Measurements from ENCODE around the gene EP400.
"Not testable (repeated sequence)": the region's sequence is repeated elsewhere in the genome, so short reads cannot be mapped to it uniquely, and the experiment has no call there.

Gene EP400

DNA sequence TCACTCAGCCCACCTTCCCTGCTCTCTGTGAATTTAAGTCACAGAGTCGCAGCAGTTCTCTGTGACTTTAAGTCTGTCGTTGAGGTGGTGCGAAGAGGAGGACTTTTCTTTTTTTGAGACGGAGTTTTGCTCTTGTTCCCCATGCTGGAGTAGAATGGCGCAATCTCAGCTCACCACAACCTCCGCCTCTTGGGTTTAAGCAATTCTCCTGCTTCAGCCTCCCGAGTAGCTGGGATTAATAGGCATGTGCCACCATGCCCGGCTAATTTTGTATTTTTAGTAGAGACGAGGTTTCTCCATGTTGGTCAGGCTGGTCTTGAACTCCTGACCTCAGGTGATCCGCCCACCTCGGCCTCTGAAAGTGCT, 35.8 kb downstream of the EP400 start:
- DNase-seq (ENCODE audit: low read depth in 1 of 2, low spot score in 1 of 2): not testable (repeated sequence)

DNA sequence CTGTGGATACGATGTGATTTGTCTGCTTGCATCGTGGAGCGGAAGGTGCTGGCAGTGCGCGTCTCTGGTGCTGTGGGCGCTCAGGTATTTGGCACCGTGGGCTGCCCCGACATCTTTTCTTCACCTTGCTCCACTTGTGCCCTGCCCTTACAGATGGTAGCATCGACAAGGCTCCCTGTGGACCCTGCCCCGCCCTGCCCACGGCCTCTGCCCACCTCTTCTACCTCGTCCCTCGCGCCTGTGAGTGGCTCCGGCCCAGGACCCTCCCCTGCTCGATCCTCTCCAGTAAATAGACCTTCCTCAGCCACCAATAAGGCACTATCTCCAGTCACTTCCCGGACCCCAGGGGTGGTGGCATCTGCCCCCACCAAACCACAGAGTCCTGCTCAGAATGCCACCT, 36.6 kb downstream of the EP400 start:
- no peak for DNase-seq (ENCODE audit: low read depth in 1 of 2, low spot score in 1 of 2)

GRCh38 chr12:131986910-131987309, 37.2 kb downstream of the EP400 start:
- no peak for DNase-seq (ENCODE audit: low read depth in 1 of 2, low spot score in 1 of 2)

DNA sequence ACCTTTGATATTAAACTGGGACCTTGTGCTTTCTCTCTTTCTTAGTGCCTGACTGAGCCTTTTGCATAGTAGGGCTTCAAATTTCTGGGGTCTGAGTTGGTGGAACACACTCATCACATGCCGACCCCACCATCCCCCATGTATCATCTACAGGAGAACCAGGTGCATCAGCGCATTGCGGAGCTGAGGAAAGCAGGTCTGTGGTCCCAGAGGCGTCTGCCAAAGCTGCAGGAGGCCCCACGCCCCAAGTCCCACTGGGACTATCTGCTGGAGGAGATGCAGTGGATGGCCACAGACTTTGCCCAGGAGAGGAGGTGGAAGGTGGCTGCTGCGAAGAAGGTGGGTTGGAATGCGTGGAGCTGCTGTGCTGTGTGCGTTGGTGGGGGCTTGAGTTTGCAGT, 37.8 kb downstream of the EP400 start:
- DNase-seq (ENCODE audit: low read depth in 1 of 2, low spot score in 1 of 2): no peak

DNA sequence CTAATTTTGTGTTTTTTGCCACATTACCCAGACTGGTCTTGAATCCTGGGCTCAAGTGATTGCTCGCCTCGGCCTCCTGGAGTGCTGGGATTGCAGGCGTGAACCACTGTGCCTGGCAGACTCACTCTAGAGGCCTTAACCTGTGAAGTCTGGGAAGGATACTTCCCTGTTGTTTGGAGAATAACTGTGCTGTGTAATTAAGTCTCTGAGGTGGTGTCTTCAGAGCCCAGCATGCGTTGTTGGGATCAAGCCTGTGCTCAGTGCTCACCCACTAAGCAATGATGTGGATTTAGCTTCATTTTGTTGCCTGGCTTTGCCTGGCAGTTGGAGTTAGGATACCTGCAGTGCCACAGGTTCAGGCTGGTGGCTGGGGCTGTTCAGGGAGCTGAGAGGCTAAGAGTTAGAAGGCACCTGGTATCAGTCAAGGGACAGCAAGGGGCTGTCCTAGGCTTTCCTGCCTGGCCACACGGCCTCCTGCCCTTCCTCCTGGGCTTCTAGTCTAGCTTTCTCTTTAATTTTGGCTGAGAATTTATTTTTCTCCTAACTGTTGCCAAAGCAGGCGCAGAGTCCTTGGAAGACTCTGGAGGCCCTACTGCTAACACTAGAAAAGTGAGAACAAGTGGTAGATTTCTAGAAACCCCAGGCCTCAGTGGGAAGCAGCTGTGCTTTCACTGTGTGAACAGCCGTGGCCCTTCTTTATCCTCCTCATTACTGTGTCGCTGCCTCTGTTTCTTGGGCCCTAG, 38.5 kb downstream of the EP400 start:
- DNase-seq (ENCODE audit: low read depth in 1 of 2, low spot score in 1 of 2): no peak

GRCh38 chr12:131989021-131989420, 39.3 kb downstream of the EP400 start:
- DNase-seq (ENCODE audit: low read depth in 1 of 2, low spot score in 1 of 2): no peak

- no peak for DNase-seq (ENCODE audit: low read depth in 1 of 2, low spot score in 1 of 2)
These were observed 40.6 kb downstream of the EP400 start for GRCh38 chr12:131990066-131990979.

- no peak for DNase-seq (ENCODE audit: low read depth in 1 of 2, low spot score in 1 of 2)
These were observed 41.2 kb downstream of the EP400 start for GRCh38 chr12:131990980-131991305.

- DNase-seq (ENCODE audit: low read depth in 1 of 2, low spot score in 1 of 2): no peak
These were observed 42.2 kb downstream of the EP400 start for GRCh38 chr12:131991816-131992430.

- no peak for DNase-seq (ENCODE audit: low read depth in 1 of 2, low spot score in 1 of 2)
These were observed 44.8 kb downstream of the EP400 start for GRCh38 chr12:131994589-131994988.

GRCh38 chr12:132000286-132000872, 50.6 kb downstream of the EP400 start:
- no peak for DNase-seq (ENCODE audit: low read depth in 1 of 2, low spot score in 1 of 2)

- DNase-seq (ENCODE audit: low read depth in 1 of 2, low spot score in 1 of 2): no peak
These were observed 54.1 kb downstream of the EP400 start for GRCh38 chr12:132003846-132004245.

GRCh38 chr12:132004946-132005345, 55.2 kb downstream of the EP400 start:
- DNase-seq (ENCODE audit: low read depth in 1 of 2, low spot score in 1 of 2): no peak

DNA sequence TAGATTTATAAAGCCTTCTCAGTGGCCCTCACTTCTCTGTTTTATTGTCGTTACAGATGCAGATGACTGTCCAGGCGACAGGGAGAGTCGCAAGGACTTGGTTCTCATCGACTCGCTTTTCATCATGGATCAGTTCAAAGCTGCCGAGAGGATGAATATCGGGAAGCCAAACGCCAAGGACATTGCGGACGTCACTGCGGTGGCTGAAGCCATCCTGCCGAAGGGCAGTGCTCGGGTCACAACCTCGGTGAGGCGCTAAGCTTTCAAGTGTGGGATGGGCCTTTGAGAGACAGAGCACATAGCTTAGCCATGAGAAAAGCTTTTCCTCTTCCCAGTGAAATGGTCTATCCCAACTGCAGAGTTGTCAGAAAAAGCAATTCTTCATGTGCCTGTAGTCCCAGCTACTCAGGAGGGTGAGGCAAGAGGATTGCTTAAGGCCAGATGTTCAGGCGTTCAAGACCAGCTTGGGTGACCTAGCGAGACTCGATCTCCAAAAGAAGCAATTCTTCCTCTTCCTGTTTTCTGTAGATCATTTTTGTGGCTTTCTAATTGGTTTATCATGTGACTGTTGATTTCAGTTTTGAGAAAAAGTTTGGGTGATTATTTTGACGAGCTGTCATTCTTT, 56.4 kb downstream of the EP400 start:
- no peak for DNase-seq (ENCODE audit: low read depth in 1 of 2, low spot score in 1 of 2)

GRCh38 chr12:132007041-132007440, 57.3 kb downstream of the EP400 start:
- DNase-seq (ENCODE audit: low read depth in 1 of 2, low spot score in 1 of 2): no peak

- DNase-seq (ENCODE audit: low read depth in 1 of 2, low spot score in 1 of 2): no peak
These were observed 59.7 kb downstream of the EP400 start for GRCh38 chr12:132009336-132009859.

- DNase-seq (ENCODE audit: low read depth in 1 of 2, low spot score in 1 of 2): no peak
These were observed 63.3 kb downstream of the EP400 start for GRCh38 chr12:132012919-132013568.

GRCh38 chr12:132014092-132014914, 64.6 kb downstream of the EP400 start:
- no peak for DNase-seq (ENCODE audit: low read depth in 1 of 2, low spot score in 1 of 2)

DNA sequence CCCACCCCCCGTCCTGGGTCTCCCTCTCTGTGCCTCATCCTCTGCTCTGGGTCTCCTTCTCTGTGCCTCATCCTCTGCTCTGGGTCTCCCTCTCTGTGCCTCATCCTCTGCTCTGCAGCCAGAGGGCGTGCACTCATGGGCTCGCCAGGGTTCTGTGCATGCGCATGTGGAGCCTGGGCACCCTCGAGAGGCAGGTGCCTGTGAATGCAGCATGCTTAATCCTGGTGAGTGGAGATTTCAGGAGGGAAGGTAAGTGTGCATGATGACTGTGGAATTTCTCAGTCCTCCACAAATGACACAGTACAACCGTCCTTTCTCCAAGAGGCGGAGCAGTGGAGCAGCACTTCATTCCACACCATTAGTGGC, 65.2 kb downstream of the EP400 start:
- no peak for DNase-seq (ENCODE audit: low read depth in 1 of 2, low spot score in 1 of 2)
